C4-2B (cell line): ENCODE results near the gene MSL3B.

Experiments
- CTCF ChIP-seq: fragments of 450-650 bp; conservative IDR thresholded peaks from 2 replicates; pipeline ENCODE4 v1.5.1; 2017; ENCODE audit warnings: mild to moderate bottlenecking
- ZFX ChIP-seq: fragments of 450-650 bp; IDR thresholded peaks from 2 replicates; pipeline ENCODE4 v1.6.1; 2017

GRCh38 chr2:233858331-233858730 lies 9.9 kb downstream of the MSL3B start:
- no peak for TF ChIP-seq CTCF
- no peak for TF ChIP-seq ZFX
